GM10266 (cell line): ENCODE results near the gene ANKRD10.

Experiments
- DNase-seq: peaks from one replicate; pipeline ENCODE4 v3.0.0; 2012; ENCODE audit errors: extremely low spot score
- TF ChIP-seq, protein P1 (sequence below): IDR thresholded peaks from 2 replicates; pipeline ENCODE4 v1.5.1; 2012; ENCODE audit warnings: mild to moderate bottlenecking, low read depth; ENCODE audit not compliant: control insufficient read depth, insufficient read depth; ENCODE audit errors: missing control alignments

Gene ANKRD10

DNA sequence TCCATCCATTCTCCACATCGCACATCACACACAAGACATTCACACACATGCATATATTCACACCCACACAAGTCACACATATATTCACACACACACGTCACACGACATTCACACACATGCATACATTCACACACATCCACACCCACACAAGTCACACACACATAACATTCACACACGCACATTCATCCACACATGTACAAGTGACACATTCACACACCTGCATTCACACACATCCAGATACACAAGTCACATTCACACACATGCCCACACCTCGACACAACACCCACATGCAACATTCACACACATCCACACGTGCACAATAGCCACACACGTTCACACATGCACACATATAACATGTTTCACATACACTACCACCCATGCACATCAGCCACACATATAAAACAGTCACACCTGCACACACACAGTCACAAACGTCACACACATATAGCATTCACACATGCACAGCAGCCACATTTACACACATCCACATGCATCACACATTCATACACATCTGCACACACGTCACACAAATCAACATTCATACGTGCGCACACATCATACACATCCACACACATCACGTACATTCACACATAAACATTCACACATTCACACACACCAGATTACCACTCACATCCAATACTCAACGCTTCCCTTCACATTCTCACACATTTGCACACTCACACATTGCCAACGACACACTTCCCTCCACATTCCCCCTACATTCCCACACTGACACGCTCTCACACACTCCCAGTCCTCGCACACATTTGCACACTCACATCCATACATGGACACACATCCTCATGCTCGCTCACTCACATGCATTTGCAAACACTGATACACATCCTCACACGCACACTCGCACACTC lies 41.0 kb downstream of the ANKRD10 start:
- DNase-seq: no peak
- TF ChIP-seq, protein P1, sequence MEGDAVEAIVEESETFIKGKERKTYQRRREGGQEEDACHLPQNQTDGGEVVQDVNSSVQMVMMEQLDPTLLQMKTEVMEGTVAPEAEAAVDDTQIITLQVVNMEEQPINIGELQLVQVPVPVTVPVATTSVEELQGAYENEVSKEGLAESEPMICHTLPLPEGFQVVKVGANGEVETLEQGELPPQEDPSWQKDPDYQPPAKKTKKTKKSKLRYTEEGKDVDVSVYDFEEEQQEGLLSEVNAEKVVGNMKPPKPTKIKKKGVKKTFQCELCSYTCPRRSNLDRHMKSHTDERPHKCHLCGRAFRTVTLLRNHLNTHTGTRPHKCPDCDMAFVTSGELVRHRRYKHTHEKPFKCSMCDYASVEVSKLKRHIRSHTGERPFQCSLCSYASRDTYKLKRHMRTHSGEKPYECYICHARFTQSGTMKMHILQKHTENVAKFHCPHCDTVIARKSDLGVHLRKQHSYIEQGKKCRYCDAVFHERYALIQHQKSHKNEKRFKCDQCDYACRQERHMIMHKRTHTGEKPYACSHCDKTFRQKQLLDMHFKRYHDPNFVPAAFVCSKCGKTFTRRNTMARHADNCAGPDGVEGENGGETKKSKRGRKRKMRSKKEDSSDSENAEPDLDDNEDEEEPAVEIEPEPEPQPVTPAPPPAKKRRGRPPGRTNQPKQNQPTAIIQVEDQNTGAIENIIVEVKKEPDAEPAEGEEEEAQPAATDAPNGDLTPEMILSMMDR: no peak

DNA sequence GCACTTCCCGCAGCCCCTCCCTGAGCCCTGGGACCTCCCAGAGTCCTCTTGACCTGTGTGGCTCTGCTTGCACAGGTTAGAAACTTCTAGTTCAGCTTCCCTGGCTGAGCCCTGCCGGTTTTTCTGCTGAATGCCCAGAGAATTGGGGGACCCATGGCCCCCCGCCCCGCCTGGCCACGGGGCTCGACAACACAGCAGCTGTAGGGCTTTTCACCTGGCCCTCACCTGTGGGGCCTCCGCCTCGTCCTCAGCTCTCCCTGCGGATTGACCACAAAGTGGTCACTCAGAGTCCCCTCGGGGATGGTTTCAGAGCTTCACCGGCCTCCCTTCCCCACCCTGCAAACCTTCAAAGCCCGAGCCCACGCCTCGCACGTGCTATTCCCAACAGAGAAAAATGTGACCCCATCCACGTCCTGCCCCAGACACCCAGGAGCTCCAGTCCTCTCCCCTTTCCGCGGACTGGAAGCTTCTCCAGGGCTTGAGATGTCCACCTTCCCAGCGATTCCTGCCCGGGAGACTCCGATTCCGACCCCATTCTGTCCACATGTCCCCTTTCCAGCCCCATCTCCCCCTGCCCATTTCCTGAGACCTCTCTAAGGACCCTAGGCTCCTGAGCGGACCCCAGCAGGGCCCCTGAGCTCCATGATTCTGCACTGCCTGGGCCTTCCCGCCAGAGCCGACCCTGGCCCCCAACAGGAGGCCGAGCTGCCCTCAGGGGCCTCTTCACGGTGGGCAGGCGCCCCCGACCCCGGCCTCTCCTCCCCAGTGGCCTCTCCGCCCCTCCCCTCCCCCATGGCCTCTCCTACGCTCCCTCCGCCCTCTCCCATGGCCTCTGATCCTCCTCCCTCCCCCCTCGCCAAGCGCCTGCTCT lies 41.9 kb downstream of the ANKRD10 start:
- TF ChIP-seq, protein P1: no peak
- no peak for DNase-seq

DNA sequence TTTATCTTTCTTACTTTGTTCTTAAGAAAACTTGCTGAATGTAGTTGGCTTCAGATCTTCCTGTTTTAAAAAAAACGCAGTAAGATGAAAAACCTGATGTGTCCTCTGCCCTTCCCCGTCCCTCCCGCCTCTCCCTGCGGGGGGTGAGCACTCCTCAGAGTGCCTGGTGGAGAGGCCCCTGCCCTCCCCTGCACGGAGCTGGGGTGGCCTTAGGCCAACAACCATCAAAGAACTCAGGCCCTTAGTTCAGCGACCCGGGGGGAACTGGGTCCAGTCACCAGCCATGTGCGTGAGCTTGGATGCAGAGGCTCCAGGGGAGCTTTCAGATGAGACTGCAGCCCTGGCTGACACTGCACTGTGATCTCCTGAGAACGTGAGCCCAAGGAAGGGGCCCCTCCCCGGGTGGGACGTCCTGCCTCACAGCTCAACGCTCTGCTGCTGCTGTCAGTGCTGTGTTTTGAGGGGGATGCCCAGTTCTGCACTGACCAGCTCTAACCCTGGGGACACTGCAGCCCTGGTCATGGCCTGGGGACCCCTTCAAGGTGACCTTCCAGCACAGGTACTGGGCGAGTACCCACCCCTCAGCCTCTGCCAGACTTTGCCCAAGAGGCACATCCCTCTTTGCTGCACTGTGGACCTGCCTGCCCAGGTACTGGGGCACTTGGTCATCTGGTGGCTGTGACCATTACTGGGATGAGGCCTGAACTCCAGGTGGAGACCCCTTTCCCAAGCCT lies 42.7 kb downstream of the ANKRD10 start:
- DNase-seq: no peak
- TF ChIP-seq, protein P1: no peak

DNA sequence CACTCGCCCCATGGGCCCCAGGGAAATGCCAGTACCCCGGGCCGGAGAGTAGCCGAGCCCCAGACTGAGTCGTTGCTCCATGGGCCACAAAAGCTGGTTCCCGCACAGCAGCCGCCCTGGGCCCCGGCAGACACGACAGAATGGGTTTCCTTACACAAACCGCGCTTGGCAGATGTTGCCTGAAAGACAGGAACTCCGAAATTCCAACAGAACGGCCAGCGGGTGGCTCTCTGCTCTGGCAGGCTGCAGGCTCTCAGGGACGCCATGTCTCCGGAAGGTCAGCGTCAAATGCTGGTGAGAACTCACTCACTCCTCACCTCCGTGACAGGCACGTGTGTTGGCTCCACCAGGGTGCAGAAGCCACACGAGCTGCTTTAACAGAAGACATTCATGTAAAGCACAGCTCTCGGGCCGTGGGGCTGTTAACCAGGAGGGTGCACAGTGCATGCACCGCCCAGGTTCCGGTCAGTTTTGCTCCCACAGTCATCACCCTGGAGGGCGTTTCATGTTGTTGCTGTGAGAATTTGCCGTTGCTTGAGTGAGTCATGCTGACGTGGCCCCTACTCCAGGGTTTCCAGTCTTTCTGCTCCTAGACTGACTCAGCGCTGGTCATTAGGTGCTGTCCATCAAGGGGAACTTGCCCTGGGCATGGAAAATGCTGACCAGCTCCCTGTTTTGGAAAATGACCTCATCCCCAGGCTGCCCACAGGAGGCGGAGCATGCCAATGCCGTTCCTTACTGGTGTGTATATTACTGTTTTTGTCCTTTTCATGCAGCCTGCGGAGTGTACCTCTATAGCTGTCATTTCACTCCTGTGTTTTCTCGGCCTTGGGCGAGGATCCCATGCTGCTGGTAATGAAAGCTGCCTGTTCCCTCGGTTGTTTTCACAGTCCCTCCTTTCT lies 44.8 kb downstream of the ANKRD10 start:
- no peak for DNase-seq

DNA sequence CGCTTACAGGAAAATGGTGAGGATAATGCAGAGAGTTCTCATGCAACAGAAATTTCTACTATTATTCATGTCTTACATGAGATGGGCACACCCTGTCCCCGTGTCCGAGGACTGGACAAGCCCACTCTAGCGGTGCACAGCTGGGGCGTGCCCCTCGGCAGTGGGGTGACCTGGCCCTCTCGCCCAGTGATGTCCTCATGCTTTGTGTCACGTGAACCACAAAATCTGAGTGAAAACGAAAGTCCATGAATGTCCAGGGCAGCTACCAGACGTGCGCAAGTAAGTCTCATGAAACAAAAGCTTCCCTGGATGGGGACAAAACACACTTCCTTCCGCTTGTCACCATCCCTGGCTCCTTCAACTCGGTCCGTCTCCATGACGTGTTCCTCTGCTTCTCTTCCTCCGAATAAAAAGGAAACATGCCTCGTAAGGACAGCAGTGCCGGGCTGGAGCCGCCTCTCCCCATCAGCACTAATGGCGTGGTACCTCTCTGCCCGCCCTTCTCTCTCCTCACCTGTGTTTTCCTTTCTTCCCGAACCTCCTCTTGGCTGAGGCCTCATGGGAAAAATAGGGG lies 45.6 kb downstream of the ANKRD10 start:
- TF ChIP-seq, protein P1: no peak
- no peak for DNase-seq

More for the DNA sequence above, 44.8 kb downstream of the ANKRD10 start:
- TF ChIP-seq, protein P1: no peak

DNA sequence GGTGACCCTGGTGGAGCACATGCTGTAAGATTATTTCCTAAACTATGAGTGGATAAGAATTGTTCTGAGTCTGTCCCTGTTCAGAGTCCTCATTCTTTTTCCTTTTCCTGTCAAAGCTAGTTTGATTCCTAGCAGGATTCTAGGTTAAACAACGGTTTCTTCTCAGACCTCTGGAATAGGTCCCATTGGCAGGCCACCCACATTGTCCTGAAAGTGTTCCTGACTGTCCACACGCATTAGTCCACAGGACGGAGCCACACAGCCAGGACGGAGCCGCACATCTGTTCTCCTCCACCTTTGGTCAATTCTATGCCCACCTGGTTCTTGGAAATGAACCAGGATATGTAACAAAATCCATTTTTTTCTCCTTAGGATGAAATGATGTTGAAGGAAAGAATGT lies 46.1 kb downstream of the ANKRD10 start:
- TF ChIP-seq, protein P1: no peak
- no peak for DNase-seq
